Measurements from ENCODE around the gene AKAP9.
"Not testable (repeated sequence)": the region's sequence is repeated elsewhere in the genome, so short reads cannot be mapped to it uniquely, and the experiment has no call there.

AKAP9 gene

DNA sequence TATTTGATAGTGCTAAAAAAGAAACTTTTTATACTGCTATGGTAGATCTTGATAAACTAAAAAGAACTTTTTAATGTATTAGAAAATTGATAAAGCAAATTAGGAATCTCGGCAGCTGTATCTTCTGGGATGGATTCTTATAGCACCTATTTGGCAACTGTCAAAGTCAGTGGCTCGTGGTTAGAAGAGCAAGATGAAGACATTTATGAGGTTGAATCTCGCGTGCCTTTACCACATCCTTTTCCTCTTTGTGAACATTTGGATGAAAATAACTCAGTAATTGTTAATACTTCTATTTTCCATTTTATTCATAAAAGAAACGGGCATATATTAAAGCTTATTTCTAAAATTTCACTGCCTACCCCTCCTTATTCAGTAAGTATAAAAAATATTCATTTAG, 117.4 kb downstream of the AKAP9 start:
- Histone ChIP-seq H3K4me1 (ENCODE audit: control insufficient read depth, insufficient read depth, low read length, poor library complexity, severe bottlenecking) (no peaks in the 10 kb centered on the region), H3K9me3 (ENCODE audit: control insufficient read depth, low read length) (no peaks in the 10 kb centered on the region), H3K27ac (ENCODE audit: low read depth, low read length, severe bottlenecking) (no peak overlapping the region), H3K4me3 (ENCODE audit: extremely low read depth, insufficient read depth, low read length, poor library complexity, severe bottlenecking) (no peak overlapping the region), H3K36me3 (ENCODE audit: control insufficient read depth, insufficient read depth, low read length) (no peaks in the 10 kb centered on the region)
- 92% methylated on average over 2 of the region's 5 CpGs; no CpG with 5 or more reads in 1 of the 2 experiments for WGBS, 2 experiments (ENCODE audit: insufficient coverage in 2 of 2)

DNA sequence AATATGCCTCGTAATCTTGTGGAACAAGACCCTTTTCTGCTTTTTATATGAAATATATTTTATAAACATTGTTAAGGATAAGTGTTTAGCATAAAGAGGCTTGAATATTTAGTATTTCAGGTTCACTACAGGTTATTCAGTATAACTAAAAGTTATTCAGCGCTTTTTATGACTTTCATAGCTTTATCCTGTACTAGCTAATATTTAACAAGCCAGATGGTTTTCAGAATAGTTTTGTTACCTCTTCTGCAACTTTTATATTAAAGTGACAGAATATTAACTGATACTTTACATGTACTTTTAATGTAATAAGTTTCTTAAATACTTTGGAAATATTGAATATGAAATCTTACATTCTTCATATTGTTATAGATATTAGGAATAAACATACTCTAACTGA, 118.2 kb downstream of the AKAP9 start:
- WGBS, 2 experiments (ENCODE audit: insufficient coverage in 2 of 2) = no CpG with 5 or more reads among the region's 2 CpGs

DNA sequence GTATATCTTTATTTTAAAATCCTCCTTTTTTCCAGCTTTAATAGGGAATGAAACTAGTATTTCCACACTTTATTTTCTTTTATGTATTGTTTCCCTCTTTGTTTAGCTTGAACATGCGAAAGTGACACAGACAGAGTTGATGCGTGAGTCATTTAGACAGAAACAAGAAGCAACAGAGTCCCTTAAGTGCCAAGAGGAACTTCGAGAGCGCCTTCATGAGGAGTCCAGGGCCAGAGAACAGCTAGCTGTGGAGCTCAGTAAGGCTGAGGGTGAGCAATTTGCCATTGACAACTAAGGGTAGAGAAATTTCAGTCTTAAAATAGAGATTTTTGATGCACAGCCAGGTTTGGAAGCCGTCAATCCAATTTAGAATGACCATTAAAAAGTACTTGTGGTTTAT, 120.5 kb downstream of the AKAP9 start:
- H3K9me3 ChIP-seq (ENCODE audit: control insufficient read depth, low read length) = no peaks in the 10 kb centered on the region
- no peak overlapping the region for H3K27ac ChIP-seq (ENCODE audit: low read depth, low read length, severe bottlenecking)
- no peak overlapping the region for H3K4me3 ChIP-seq (ENCODE audit: extremely low read depth, insufficient read depth, low read length, poor library complexity, severe bottlenecking)
- H3K36me3 ChIP-seq (ENCODE audit: control insufficient read depth, insufficient read depth, low read length) = no peaks in the 10 kb centered on the region
- WGBS, 2 experiments (ENCODE audit: insufficient coverage in 2 of 2) = 93 to 100% methylated on average over 3 to 4 of the region's 5 CpGs
- no peaks in the 10 kb centered on the region for H3K4me1 ChIP-seq (ENCODE audit: control insufficient read depth, insufficient read depth, low read length, poor library complexity, severe bottlenecking)

More for the DNA sequence above, 118.2 kb downstream of the AKAP9 start:
- no peaks in the 10 kb centered on the region for H3K9me3 ChIP-seq (ENCODE audit: control insufficient read depth, low read length)
- H3K4me1 ChIP-seq (ENCODE audit: control insufficient read depth, insufficient read depth, low read length, poor library complexity, severe bottlenecking) = no peaks in the 10 kb centered on the region
- H3K4me3 ChIP-seq (ENCODE audit: extremely low read depth, insufficient read depth, low read length, poor library complexity, severe bottlenecking) = no peak overlapping the region
- H3K27ac ChIP-seq (ENCODE audit: low read depth, low read length, severe bottlenecking) = no peak overlapping the region
- no peaks in the 10 kb centered on the region for H3K36me3 ChIP-seq (ENCODE audit: control insufficient read depth, insufficient read depth, low read length)

DNA sequence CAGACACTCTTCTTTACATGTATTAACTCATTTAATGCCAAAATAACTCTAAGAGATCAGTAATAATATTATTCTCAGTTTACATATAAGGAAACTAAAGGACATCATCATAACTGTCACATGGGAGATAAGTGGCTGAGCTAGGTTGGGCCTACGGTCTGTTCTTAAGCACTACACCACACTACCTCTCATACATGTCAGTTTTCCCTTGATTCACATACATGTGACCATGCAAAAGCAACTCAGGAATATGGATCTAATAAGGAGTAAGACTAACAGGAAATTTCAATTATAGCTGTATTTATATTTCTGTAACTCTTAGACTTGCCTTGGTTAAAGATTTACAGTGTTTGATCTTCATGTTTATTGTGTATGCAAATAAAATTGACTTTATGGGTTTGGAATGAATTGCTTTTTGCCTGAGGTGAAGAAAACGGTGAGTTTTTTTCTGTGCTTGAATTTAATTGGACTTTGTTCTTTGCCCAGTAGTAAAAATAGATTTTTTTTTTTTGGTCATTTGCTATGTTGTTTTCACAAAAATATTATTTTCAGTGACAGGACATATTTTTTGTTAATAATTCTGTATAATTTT, 123.9 kb downstream of the AKAP9 start:
- Histone ChIP-seq H3K4me1 (ENCODE audit: control insufficient read depth, insufficient read depth, low read length, poor library complexity, severe bottlenecking) (no peaks in the 10 kb centered on the region), H3K9me3 (ENCODE audit: control insufficient read depth, low read length) (no peaks in the 10 kb centered on the region), H3K4me3 (ENCODE audit: extremely low read depth, insufficient read depth, low read length, poor library complexity, severe bottlenecking) (no peak overlapping the region), H3K27ac (ENCODE audit: low read depth, low read length, severe bottlenecking) (no peak overlapping the region), H3K36me3 (ENCODE audit: control insufficient read depth, insufficient read depth, low read length) (no peaks in the 10 kb centered on the region)
- WGBS, 2 experiments (ENCODE audit: insufficient coverage in 2 of 2) = 100% methylated on average over 1 of the region's 2 CpGs

DNA sequence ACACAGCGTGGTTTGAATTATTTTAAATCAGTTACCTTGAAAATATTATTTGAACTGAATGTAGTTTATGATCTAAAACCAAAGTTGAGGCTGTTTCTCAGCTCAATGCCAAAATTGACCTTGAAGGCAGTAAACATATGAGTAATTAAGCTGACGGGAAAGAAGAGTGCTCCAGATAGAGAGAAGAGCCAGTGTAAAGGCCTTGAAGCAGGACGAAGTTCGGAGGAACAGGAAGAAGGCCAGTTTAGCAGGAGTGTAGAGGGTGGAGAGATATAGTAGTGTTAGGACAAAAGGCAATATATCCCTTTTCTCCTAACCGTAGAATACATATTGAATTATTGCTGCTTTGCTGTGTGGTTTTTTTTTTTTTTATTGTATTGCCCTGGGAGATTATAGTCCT, 130.4 kb downstream of the AKAP9 start:
- Histone ChIP-seq H3K4me1 (ENCODE audit: control insufficient read depth, insufficient read depth, low read length, poor library complexity, severe bottlenecking) (no peaks in the 10 kb centered on the region), H3K9me3 (ENCODE audit: control insufficient read depth, low read length) (no peaks in the 10 kb centered on the region), H3K27ac (ENCODE audit: low read depth, low read length, severe bottlenecking) (no peak overlapping the region), H3K4me3 (ENCODE audit: extremely low read depth, insufficient read depth, low read length, poor library complexity, severe bottlenecking) (no peak overlapping the region), H3K36me3 (ENCODE audit: control insufficient read depth, insufficient read depth, low read length) (peaks cover 15% of the 10 kb centered on the region)
- WGBS, 2 experiments (ENCODE audit: insufficient coverage in 2 of 2) = 98 to 100% methylated on average over 3 to 4 of the region's 5 CpGs

DNA sequence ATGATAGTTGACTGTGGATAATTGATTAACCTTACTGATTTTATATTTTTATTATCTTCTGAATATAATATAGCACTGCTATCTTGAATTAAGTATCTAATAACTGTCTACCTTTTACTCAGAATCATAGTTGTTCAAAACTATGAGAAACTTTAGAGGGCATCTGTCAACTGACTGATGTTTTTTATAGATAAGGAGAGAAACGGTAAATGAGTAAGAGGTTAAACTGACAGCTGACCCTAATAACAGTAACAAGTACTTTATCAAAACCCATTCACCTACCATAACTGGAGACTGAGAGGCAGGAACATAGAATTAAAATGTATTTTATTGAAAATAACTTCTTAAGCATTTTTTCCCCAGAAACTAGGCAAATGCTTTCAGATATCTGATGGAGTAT, 131.5 kb downstream of the AKAP9 start:
- H3K36me3 ChIP-seq (ENCODE audit: control insufficient read depth, insufficient read depth, low read length) = peaks cover 15% of the 10 kb centered on the region
- H3K4me1 ChIP-seq (ENCODE audit: control insufficient read depth, insufficient read depth, low read length, poor library complexity, severe bottlenecking) = no peaks in the 10 kb centered on the region
- no peak overlapping the region for H3K27ac ChIP-seq (ENCODE audit: low read depth, low read length, severe bottlenecking)
- H3K4me3 ChIP-seq (ENCODE audit: extremely low read depth, insufficient read depth, low read length, poor library complexity, severe bottlenecking) = no peak overlapping the region
- no CpG with 5 or more reads among the region's 1 CpG for WGBS, 2 experiments (ENCODE audit: insufficient coverage in 2 of 2)
- no peaks in the 10 kb centered on the region for H3K9me3 ChIP-seq (ENCODE audit: control insufficient read depth, low read length)

DNA sequence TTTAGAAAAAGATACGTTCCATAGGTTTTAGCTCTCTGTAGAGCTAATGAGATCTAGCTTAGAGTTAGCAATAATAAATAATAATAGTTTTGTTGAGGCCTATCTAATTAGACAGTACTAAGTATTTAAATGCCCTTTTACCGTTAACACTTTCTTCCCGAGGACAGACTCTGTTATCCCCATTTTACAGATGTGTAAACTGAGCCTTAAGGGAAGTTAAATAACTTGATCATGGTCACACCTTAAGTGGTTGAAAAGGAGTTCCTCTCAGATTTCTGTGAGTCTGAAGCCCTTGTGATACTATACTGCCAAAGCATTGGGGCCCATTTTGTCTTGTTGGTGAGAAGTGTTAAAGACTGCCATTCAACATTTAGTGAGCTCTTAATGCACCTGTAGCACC, 132.0 kb downstream of the AKAP9 start:
- Histone ChIP-seq H3K4me1 (ENCODE audit: control insufficient read depth, insufficient read depth, low read length, poor library complexity, severe bottlenecking) (no peaks in the 10 kb centered on the region), H3K27ac (ENCODE audit: low read depth, low read length, severe bottlenecking) (no peak overlapping the region), H3K36me3 (ENCODE audit: control insufficient read depth, insufficient read depth, low read length) (peaks cover 18% of the 10 kb centered on the region), H3K4me3 (ENCODE audit: extremely low read depth, insufficient read depth, low read length, poor library complexity, severe bottlenecking) (no peak overlapping the region), H3K9me3 (ENCODE audit: control insufficient read depth, low read length) (no peaks in the 10 kb centered on the region)
- no CpG with 5 or more reads among the region's 3 CpGs for WGBS, 2 experiments (ENCODE audit: insufficient coverage in 2 of 2)

DNA sequence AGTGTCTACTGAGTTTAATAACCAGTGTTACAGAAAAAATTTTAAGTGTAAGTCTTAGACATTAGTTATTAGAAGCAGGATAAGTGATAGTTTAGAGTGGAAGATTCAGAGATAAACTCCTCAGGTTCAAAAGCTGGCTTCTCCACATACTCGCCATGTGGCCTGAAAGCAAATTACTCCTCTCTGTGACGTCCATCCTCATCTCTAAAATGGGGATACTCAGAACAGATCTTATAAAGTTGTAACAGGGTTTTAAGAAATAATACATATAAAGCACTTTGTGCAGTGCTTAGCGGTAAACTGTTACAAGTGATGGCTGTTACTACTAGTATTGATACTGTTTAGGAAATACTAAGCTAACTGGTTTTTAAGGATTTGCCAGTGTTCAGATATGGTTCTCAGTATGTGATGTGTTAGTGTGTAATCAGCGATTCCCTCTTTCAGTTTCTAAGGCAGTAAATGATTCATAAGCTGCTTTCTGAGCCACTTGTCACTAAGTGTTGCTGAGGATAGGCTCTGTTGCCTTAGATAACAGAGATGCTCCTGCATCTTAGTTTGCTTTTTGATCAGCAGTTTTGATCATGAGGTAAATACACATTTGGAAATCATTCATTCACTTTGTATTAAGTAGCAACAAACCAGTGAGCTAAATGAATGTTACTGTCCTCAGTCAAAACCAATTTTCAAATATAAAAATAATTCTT, 134.9 kb downstream of the AKAP9 start:
- WGBS, 2 experiments (ENCODE audit: insufficient coverage in 2 of 2) = 90 to 100% methylated on average over 1 of the region's 4 CpGs
- Histone ChIP-seq H3K4me1 (ENCODE audit: control insufficient read depth, insufficient read depth, low read length, poor library complexity, severe bottlenecking) (no peaks in the 10 kb centered on the region), H3K36me3 (ENCODE audit: control insufficient read depth, insufficient read depth, low read length) (peaks cover 28% of the 10 kb centered on the region), H3K27ac (ENCODE audit: low read depth, low read length, severe bottlenecking) (no peak overlapping the region), H3K4me3 (ENCODE audit: extremely low read depth, insufficient read depth, low read length, poor library complexity, severe bottlenecking) (no peak overlapping the region), H3K9me3 (ENCODE audit: control insufficient read depth, low read length) (no peaks in the 10 kb centered on the region)

DNA sequence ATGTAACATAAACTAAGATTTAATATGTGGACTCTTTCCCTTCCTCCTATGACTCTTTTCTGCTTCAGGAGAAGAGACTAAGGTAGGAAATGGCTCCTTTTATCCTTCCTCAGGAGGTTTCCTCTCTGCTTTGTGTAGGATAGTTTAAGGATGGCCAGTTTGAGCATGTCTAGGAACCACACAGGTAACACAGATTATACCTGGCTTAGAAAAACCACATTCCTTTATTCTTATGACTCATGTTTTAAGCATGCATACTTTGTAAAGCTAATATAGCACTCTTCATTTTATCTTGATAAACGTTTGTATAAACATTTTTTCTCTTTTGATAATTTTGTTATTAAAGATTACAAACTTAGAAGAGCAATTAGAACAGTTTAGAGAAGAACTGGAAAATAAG, 135.8 kb downstream of the AKAP9 start:
- Histone ChIP-seq H3K4me3 (ENCODE audit: extremely low read depth, insufficient read depth, low read length, poor library complexity, severe bottlenecking) (no peak overlapping the region), H3K9me3 (ENCODE audit: control insufficient read depth, low read length) (no peaks in the 10 kb centered on the region), H3K36me3 (ENCODE audit: control insufficient read depth, insufficient read depth, low read length) (peaks cover 23% of the 10 kb centered on the region), H3K4me1 (ENCODE audit: control insufficient read depth, insufficient read depth, low read length, poor library complexity, severe bottlenecking) (no peaks in the 10 kb centered on the region), H3K27ac (ENCODE audit: low read depth, low read length, severe bottlenecking) (no peak overlapping the region)
- WGBS, 2 experiments (ENCODE audit: insufficient coverage in 2 of 2) = no CpG with 5 or more reads among the region's 1 CpG

DNA sequence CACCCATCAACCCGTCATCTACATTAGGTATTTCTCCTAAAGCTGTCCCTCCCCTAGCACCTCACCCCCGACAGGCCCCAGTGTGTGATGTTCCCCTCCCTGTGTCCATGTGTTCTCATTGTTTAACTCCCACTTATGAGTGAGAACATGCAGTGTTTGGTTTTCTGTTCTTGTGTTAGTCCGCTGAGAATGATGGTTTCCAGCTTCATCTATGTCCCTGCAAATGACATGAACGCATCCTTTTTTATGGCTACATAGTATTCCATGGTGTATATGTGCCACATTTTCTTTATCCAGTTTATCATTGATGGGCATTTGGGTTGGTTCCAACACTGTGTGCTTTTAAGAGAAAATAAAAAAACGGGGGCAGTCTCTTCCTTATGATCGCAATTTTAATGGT, 143.3 kb downstream of the AKAP9 start:
- H3K36me3 ChIP-seq (ENCODE audit: control insufficient read depth, insufficient read depth, low read length) = peaks cover 48% of the 10 kb centered on the region
- H3K4me3 ChIP-seq (ENCODE audit: extremely low read depth, insufficient read depth, low read length, poor library complexity, severe bottlenecking) = not testable (repeated sequence)

DNA sequence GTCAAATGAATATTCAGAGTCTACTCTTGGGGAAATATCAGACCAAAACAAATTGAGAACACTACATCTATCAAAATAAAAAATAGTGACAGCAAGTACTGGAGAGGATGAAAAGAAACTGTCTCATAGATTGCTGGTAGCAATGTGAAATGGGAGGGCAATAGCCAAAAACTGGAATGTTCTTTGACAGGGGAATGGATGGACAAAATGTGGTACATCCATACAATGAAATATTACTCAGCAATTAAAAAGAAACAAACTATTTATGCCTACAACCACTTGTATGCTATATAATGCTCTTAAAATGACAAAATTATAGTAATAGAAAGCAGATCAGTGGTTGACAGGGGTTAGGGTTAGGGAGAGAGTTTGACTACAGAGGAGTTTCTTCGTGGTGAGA, 147.6 kb downstream of the AKAP9 start:
- Histone ChIP-seq H3K9me3 (ENCODE audit: control insufficient read depth, low read length) (no peaks in the 10 kb centered on the region), H3K36me3 (ENCODE audit: control insufficient read depth, insufficient read depth, low read length) (peaks cover 58% of the 10 kb centered on the region)

More for the DNA sequence above, 143.3 kb downstream of the AKAP9 start:
- not testable (repeated sequence) for H3K4me1 ChIP-seq (ENCODE audit: control insufficient read depth, insufficient read depth, low read length, poor library complexity, severe bottlenecking); H3K27ac ChIP-seq (ENCODE audit: low read depth, low read length, severe bottlenecking); H3K9me3 ChIP-seq (ENCODE audit: control insufficient read depth, low read length)
- WGBS, 2 experiments (ENCODE audit: insufficient coverage in 2 of 2) = 100% methylated on average over 1 of the region's 6 CpGs

More for the DNA sequence above, 147.6 kb downstream of the AKAP9 start:
- Histone ChIP-seq H3K4me1 (ENCODE audit: control insufficient read depth, insufficient read depth, low read length, poor library complexity, severe bottlenecking) (no peaks in the 10 kb centered on the region), H3K4me3 (ENCODE audit: extremely low read depth, insufficient read depth, low read length, poor library complexity, severe bottlenecking) (no peak overlapping the region), H3K27ac (ENCODE audit: low read depth, low read length, severe bottlenecking) (no peak overlapping the region)
- WGBS, 2 experiments (ENCODE audit: insufficient coverage in 2 of 2) = no CpG with 5 or more reads among the region's 1 CpG

Measured in mesodermal cell (in vitro differentiated cells).